ENCODE measurements around the gene SORBS2. TPM values are rescaled to one million over a fixed set of nuclear protein-coding genes. Genes with fewer than 3 reads are reported as not detected.

SORBS2 gene
- total RNA-seq, 1 experiment from 2014 or later, result 44.5 TPM

DNA sequence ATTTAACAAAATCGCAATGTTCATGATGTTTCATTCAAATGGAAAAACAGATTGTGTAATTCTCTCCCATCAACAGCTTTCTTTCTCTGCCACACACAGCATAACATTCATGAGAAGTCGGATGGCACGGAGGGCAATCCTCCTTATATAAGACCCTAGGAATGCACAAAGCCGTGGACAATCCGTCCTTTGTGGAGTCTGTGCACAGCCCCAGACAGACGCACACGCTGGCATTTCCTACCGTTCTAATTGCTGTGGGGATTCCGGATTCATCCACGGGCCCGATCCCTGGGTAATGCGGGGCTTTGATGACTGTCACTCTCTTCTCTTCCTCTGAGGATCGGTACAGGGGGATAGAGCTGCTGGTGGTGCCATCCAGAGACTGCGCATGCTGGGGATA lies 154.8 kb downstream of the SORBS2 start:
- CTCF ChIA-PET, result interaction anchor here (1.2 to 2.2 kb wide), 3 partner anchors 17 to 364 kb away, joined by 3 to 10 read pairs (median 5); no protein-coding TSS in a partner anchor
- no peak for ATAC-seq
- H3K9me3 Mint-ChIP-seq, result peaks cover 6% of the 10 kb centered on the region; the same call in 1 of the 2 replicates
- peaks cover 60% of the 10 kb centered on the region for H3K4me1 Mint-ChIP-seq
- H3K36me3 Mint-ChIP-seq, result peaks cover 10% of the 10 kb centered on the region
- H3K4me3 Mint-ChIP-seq, result no peak overlapping the region
- POLR2A ChIA-PET, result no interaction called here
- TF ChIP-seq TCF7 (CRISPR knock-in tag; IDR thresholded peaks at IDR 0.05; ENCODE audit: low read depth), result no peak
- TF ChIP-seq, protein P1, sequence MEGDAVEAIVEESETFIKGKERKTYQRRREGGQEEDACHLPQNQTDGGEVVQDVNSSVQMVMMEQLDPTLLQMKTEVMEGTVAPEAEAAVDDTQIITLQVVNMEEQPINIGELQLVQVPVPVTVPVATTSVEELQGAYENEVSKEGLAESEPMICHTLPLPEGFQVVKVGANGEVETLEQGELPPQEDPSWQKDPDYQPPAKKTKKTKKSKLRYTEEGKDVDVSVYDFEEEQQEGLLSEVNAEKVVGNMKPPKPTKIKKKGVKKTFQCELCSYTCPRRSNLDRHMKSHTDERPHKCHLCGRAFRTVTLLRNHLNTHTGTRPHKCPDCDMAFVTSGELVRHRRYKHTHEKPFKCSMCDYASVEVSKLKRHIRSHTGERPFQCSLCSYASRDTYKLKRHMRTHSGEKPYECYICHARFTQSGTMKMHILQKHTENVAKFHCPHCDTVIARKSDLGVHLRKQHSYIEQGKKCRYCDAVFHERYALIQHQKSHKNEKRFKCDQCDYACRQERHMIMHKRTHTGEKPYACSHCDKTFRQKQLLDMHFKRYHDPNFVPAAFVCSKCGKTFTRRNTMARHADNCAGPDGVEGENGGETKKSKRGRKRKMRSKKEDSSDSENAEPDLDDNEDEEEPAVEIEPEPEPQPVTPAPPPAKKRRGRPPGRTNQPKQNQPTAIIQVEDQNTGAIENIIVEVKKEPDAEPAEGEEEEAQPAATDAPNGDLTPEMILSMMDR (IDR thresholded peaks at IDR 0.05), result no peak
- TF ChIP-seq AFF4 (CRISPR knock-in tag; IDR thresholded peaks at IDR 0.05; ENCODE audit: borderline replicate concordance), result no peak
- no peak for TF ChIP-seq CREM (CRISPR knock-in tag; IDR thresholded peaks at IDR 0.05)
- no peak for TF ChIP-seq MLX (CRISPR knock-in tag; IDR thresholded peaks at IDR 0.05)
- no peak for TF ChIP-seq CBFB (CRISPR knock-in tag; IDR thresholded peaks at IDR 0.05; ENCODE audit: low read depth)
- no peak for TF ChIP-seq KAT7 (CRISPR knock-in tag; IDR thresholded peaks at IDR 0.05; ENCODE audit: borderline replicate concordance)
- TF ChIP-seq, protein P2, sequence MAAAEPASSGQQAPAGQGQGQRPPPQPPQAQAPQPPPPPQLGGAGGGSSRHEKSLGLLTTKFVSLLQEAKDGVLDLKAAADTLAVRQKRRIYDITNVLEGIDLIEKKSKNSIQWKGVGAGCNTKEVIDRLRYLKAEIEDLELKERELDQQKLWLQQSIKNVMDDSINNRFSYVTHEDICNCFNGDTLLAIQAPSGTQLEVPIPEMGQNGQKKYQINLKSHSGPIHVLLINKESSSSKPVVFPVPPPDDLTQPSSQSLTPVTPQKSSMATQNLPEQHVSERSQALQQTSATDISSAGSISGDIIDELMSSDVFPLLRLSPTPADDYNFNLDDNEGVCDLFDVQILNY (CRISPR knock-in tag; IDR thresholded peaks at IDR 0.05), result no peak
- no peak for TF ChIP-seq JAZF1 (CRISPR knock-in tag; IDR thresholded peaks at IDR 0.05)
- TF ChIP-seq, protein P3, sequence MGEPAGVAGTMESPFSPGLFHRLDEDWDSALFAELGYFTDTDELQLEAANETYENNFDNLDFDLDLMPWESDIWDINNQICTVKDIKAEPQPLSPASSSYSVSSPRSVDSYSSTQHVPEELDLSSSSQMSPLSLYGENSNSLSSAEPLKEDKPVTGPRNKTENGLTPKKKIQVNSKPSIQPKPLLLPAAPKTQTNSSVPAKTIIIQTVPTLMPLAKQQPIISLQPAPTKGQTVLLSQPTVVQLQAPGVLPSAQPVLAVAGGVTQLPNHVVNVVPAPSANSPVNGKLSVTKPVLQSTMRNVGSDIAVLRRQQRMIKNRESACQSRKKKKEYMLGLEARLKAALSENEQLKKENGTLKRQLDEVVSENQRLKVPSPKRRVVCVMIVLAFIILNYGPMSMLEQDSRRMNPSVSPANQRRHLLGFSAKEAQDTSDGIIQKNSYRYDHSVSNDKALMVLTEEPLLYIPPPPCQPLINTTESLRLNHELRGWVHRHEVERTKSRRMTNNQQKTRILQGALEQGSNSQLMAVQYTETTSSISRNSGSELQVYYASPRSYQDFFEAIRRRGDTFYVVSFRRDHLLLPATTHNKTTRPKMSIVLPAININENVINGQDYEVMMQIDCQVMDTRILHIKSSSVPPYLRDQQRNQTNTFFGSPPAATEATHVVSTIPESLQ (CRISPR knock-in tag; IDR thresholded peaks at IDR 0.05), result no peak
- no peak for TF ChIP-seq TP53 (CRISPR knock-in tag; IDR thresholded peaks at IDR 0.05)
- TF ChIP-seq ETV6 (CRISPR knock-in tag; IDR thresholded peaks at IDR 0.05), result no peak
- TF ChIP-seq PREB (CRISPR knock-in tag; IDR thresholded peaks at IDR 0.05; ENCODE audit: borderline replicate concordance), result no peak
- no peak for TF ChIP-seq ZBTB43 (CRISPR knock-in tag; IDR thresholded peaks at IDR 0.05)
- TF ChIP-seq MXD4 (CRISPR knock-in tag; IDR thresholded peaks at IDR 0.05; ENCODE audit: borderline replicate concordance), result no peak
- no peak for TF ChIP-seq ZNF423 (CRISPR knock-in tag; IDR thresholded peaks at IDR 0.05)
- TF ChIP-seq ZNF396 (CRISPR knock-in tag; IDR thresholded peaks at IDR 0.05; ENCODE audit: borderline replicate concordance), result no peak
- no peaks in the 10 kb centered on the region for H3K27me3 Mint-ChIP-seq (ENCODE audit: low read depth)
- no peak for DNase-seq (ENCODE audit: low spot score)
- H3K27ac Mint-ChIP-seq, result peak overlapping the region; percentile 94

All from WTC11 (cell line).